ENCODE results near the gene GPAM. TPM values are rescaled to one million over a fixed set of nuclear protein-coding genes. Genes with fewer than 3 reads are reported as not detected.
A peak's percentile ranks its signal among the peaks of the same experiment; 100 is the strongest.

Gene GPAM
- total and polyA plus RNA-seq, 9 of the 15 experiments (the other 6 are each of a cell fraction or from before 2014, with no cell fraction given) = 3.5 to 7.5 (median 5.5) TPM

DNA sequence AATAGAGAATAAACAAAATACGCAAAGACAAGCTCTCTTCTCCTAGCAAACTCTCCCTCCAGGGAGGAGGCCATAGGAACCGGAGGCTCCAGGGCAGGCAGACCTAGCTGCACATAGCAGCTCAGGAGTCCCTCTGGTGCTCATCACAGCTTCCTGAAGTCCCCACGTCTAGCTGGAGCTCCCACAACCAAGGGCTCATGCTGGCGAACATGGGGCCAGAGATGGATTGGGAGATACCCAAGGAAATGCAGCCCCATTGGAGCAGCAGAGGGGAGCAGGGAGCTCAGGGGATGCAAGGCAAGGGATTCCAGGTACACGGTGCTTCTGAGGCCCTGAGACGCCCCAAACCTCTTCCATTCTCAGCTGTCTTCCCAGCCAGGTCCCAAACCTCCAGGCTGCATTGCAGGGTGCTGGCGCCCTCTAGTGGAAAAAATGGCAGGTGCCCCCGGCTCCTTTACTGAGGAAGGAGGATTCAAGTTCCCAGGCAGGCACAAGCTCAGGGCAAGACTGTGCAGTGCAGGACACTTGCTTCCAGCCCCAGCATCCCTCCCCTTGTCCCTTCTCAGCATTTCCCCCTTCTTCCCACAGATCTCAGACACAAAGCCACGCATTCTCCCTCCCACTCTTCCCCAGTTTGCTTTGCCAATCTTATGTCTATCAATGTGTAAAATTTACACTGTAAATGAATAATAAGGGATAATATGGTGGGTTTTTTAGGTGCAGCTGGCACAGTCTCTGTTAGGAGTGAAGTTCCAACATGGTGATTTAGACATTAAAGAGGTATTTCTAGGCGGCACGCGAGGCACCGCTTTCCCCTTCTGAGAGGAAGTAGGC lies 46.2 kb downstream of the GPAM start (continued):
- TF ChIP-seq, protein P1, sequence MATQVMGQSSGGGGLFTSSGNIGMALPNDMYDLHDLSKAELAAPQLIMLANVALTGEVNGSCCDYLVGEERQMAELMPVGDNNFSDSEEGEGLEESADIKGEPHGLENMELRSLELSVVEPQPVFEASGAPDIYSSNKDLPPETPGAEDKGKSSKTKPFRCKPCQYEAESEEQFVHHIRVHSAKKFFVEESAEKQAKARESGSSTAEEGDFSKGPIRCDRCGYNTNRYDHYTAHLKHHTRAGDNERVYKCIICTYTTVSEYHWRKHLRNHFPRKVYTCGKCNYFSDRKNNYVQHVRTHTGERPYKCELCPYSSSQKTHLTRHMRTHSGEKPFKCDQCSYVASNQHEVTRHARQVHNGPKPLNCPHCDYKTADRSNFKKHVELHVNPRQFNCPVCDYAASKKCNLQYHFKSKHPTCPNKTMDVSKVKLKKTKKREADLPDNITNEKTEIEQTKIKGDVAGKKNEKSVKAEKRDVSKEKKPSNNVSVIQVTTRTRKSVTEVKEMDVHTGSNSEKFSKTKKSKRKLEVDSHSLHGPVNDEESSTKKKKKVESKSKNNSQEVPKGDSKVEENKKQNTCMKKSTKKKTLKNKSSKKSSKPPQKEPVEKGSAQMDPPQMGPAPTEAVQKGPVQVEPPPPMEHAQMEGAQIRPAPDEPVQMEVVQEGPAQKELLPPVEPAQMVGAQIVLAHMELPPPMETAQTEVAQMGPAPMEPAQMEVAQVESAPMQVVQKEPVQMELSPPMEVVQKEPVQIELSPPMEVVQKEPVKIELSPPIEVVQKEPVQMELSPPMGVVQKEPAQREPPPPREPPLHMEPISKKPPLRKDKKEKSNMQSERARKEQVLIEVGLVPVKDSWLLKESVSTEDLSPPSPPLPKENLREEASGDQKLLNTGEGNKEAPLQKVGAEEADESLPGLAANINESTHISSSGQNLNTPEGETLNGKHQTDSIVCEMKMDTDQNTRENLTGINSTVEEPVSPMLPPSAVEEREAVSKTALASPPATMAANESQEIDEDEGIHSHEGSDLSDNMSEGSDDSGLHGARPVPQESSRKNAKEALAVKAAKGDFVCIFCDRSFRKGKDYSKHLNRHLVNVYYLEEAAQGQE (IDR thresholded peaks at IDR 0.05; ENCODE audit: borderline replicate concordance) = peak; percentile 20; the same call in 1 of the 2 replicates
- TF ChIP-seq, protein P1 (CRISPR knock-in tag; IDR thresholded peaks at IDR 0.05; ENCODE audit: low read depth) = no peak
- TF ChIP-seq MAFK (IDR thresholded peaks at IDR 0.05; ENCODE audit: low read length) = no peak
- TF ChIP-seq, protein P2, sequence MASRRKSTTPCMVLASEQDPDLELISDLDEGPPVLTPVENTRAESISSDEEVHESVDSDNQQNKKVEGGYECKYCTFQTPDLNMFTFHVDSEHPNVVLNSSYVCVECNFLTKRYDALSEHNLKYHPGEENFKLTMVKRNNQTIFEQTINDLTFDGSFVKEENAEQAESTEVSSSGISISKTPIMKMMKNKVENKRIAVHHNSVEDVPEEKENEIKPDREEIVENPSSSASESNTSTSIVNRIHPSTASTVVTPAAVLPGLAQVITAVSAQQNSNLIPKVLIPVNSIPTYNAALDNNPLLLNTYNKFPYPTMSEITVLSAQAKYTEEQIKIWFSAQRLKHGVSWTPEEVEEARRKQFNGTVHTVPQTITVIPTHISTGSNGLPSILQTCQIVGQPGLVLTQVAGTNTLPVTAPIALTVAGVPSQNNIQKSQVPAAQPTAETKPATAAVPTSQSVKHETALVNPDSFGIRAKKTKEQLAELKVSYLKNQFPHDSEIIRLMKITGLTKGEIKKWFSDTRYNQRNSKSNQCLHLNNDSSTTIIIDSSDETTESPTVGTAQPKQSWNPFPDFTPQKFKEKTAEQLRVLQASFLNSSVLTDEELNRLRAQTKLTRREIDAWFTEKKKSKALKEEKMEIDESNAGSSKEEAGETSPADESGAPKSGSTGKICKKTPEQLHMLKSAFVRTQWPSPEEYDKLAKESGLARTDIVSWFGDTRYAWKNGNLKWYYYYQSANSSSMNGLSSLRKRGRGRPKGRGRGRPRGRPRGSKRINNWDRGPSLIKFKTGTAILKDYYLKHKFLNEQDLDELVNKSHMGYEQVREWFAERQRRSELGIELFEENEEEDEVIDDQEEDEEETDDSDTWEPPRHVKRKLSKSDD (conservative IDR thresholded peaks at IDR 0.05; ENCODE audit: low read length) = no peak
- no peak for TF ChIP-seq FOXA3 (CRISPR knock-in tag; conservative IDR thresholded peaks at IDR 0.05 in 1 of 2, IDR thresholded peaks at IDR 0.05 in 1 of 2)
- no peak for TF ChIP-seq CTBP1 (IDR thresholded peaks at IDR 0.05; ENCODE audit: borderline replicate concordance)
- TF ChIP-seq, protein P3, sequence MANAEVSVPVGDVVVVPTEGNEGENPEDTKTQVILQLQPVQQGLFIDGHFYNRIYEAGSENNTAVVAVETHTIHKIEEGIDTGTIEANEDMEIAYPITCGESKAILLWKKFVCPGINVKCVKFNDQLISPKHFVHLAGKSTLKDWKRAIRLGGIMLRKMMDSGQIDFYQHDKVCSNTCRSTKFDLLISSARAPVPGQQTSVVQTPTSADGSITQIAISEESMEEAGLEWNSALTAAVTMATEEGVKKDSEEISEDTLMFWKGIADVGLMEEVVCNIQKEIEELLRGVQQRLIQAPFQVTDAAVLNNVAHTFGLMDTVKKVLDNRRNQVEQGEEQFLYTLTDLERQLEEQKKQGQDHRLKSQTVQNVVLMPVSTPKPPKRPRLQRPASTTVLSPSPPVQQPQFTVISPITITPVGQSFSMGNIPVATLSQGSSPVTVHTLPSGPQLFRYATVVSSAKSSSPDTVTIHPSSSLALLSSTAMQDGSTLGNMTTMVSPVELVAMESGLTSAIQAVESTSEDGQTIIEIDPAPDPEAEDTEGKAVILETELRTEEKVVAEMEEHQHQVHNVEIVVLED (CRISPR knock-in tag; IDR thresholded peaks at IDR 0.05) = no peak
- TF ChIP-seq TEAD1 (CRISPR knock-in tag; IDR thresholded peaks at IDR 0.05) = peak; percentile 93 to 98
- TF ChIP-seq, protein P4, sequence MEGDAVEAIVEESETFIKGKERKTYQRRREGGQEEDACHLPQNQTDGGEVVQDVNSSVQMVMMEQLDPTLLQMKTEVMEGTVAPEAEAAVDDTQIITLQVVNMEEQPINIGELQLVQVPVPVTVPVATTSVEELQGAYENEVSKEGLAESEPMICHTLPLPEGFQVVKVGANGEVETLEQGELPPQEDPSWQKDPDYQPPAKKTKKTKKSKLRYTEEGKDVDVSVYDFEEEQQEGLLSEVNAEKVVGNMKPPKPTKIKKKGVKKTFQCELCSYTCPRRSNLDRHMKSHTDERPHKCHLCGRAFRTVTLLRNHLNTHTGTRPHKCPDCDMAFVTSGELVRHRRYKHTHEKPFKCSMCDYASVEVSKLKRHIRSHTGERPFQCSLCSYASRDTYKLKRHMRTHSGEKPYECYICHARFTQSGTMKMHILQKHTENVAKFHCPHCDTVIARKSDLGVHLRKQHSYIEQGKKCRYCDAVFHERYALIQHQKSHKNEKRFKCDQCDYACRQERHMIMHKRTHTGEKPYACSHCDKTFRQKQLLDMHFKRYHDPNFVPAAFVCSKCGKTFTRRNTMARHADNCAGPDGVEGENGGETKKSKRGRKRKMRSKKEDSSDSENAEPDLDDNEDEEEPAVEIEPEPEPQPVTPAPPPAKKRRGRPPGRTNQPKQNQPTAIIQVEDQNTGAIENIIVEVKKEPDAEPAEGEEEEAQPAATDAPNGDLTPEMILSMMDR (IDR thresholded peaks at IDR 0.05 in 2 of 3, conservative IDR thresholded peaks at IDR 0.05 in 1 of 3; ENCODE audit: insufficient read depth in 2 of 3, low read depth in 1 of 3, low read length in 3 of 3) = peak; percentile 80 to 83 (median 82)

Measured in K562 (cell line).